HG02642 (cell line): ENCODE results near the gene ODF2L.
"Not testable (repeated sequence)": the region's sequence is repeated elsewhere in the genome, so short reads cannot be mapped to it uniquely, and the experiment has no call there.

Experiments used
- ATAC-seq: cut with Tn5 transposase; IDR thresholded peaks from one replicate; pipeline ENCODE4 v1.9.1; 2021; ENCODE audit warnings: mild to moderate bottlenecking; ENCODE audit not compliant: unreplicated experiment, poor library complexity

Gene ODF2L

DNA sequence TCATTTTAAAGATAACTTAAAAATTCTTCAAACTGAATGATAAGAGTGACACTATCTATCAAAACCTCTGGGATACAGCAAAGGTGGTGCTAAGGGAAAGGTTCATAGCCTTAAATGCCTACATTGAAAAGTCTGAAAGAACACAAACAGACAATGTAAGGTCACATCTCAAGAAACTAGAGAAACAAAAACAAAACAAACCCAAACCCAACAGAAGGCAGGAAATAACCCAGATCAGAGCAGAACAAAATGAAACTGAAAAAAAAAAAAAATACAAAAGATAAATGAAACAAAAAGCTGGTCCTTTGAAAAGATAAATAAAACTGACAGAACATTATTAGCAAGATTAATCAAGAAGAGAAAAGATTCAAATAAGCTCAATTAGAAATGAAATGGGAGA lies 6.8 kb downstream of the ODF2L start:
- ATAC-seq = peak; percentile 85

GRCh38 chr1:86388777-86389176 lies 7.3 kb downstream of the ODF2L start:
- no peak for ATAC-seq

DNA sequence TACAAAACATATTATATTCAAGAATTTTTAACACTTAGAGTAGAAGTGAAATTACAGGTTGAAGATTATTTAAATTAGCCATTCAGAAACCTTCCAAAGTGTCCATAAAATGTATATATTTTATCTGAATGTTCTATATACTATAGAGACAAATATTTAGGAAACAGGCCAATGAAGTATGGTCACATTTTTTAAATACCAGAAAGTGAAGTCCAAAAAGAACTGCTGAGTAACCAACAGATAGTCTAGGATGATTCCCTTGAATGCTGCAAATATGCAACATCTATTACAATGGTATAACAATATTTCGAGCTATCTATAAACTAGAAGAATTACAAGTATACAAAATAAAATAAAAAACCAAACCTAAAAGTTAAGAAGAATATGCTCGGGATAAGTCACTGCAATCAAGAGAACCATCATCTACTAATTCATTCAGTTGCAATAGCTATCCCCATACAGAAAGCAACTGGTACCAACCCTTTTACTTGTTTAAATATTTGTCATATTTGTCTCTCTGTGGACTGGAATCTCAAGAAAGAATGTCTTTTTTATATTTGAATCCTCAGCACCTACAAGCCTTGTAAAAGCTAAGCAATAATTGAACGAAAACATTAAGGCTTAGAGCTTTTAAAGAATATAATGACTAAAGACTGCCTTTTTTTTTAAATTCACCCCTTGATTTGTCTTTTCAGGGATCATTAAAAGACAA lies 8.1 kb downstream of the ODF2L start:
- no peak for ATAC-seq

GRCh38 chr1:86382878-86383277 lies 13.2 kb downstream of the ODF2L start:
- ATAC-seq = peak; percentile 54

- no peak for ATAC-seq
These were observed 14.9 kb downstream of the ODF2L start for GRCh38 chr1:86381223-86381622.

DNA sequence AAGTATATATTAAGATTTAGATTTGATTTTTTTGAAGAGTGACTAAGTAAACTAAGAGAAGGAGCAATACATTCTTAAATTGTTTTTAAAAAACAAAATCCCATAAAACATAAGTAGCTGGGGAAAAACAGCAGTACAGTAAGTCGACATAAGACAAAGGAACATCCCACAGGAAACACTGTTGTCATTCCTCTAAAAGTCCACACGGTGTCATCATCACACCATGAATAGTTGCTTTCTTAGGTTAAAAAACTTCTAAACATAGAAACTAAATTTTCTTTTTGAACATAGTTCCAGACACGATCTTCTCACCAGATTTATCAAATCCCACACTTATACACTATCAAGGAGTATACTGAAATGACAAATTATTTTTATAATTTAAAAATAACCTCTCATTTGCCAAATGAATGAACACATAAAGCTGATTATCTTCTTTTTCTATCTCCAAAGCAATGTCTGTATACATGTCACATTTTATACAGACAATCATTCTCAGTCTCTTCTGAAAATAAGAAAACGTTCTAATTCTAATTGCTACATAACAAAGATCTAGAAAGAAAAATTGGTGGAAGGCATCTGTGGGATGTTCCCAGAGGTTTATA lies 15.8 kb downstream of the ODF2L start:
- peak; percentile 74 for ATAC-seq

- no peak for ATAC-seq
These were observed 17.3 kb downstream of the ODF2L start for GRCh38 chr1:86378813-86379212.

GRCh38 chr1:86377341-86377740 lies 18.8 kb downstream of the ODF2L start:
- no peak for ATAC-seq

- no peak for ATAC-seq
These were observed 20.4 kb downstream of the ODF2L start for GRCh38 chr1:86375688-86376087.

GRCh38 chr1:86370601-86371022 lies 25.5 kb downstream of the ODF2L start:
- no peak for ATAC-seq

- no peak for ATAC-seq
These were observed 30.2 kb downstream of the ODF2L start for GRCh38 chr1:86365896-86366295.

DNA sequence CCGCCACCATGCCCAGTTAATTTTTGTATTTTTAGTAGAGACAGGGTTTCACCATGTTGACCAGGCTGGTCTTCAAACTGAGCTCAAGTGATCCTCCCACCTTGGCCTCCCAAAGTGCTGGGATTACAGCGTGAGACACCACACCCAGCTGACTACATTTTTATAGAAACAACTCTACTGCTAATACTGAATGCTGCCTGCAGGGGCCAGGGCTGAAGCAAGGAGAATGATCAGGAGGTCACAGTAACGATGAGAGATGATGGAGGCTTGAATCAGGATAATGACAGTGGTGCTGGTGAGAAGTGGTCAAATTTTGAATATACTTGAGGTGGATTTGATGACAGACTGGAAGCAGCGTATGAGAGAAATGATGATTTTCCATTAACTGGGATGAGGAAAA lies 33.3 kb downstream of the ODF2L start:
- no peak for ATAC-seq

- no peak for ATAC-seq
These were observed 38.3 kb downstream of the ODF2L start for GRCh38 chr1:86357796-86358195.

GRCh38 chr1:86356247-86356646 lies 39.9 kb downstream of the ODF2L start:
- ATAC-seq = no peak

GRCh38 chr1:86352086-86352485 lies 44.0 kb downstream of the ODF2L start:
- ATAC-seq = no peak

DNA sequence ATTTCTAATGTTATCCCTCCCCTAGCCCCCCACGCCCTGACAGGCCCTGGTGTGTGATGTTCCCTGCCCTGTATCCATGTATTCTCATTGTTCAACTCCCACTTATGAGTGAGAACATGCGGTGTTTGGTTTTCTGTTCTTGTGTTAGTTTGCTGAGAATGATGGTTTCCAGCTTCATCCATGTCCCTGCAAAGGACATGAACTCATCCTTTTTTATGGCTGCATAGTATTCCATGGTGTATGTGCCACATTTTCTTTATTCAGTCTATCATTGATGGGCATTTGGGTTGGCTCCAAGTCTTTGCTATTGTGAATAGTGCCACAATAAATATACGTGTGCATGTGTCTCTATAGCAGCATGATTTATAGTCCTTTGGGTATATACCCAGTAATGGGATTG lies 45.9 kb downstream of the ODF2L start:
- ATAC-seq = not testable (repeated sequence)

- ATAC-seq = no peak
These were observed 49.7 kb downstream of the ODF2L start for GRCh38 chr1:86346388-86346787.

GRCh38 chr1:86345042-86345441 lies 51.1 kb downstream of the ODF2L start:
- ATAC-seq = no peak

GRCh38 chr1:86339906-86340305 lies 56.2 kb downstream of the ODF2L start:
- no peak for ATAC-seq

DNA sequence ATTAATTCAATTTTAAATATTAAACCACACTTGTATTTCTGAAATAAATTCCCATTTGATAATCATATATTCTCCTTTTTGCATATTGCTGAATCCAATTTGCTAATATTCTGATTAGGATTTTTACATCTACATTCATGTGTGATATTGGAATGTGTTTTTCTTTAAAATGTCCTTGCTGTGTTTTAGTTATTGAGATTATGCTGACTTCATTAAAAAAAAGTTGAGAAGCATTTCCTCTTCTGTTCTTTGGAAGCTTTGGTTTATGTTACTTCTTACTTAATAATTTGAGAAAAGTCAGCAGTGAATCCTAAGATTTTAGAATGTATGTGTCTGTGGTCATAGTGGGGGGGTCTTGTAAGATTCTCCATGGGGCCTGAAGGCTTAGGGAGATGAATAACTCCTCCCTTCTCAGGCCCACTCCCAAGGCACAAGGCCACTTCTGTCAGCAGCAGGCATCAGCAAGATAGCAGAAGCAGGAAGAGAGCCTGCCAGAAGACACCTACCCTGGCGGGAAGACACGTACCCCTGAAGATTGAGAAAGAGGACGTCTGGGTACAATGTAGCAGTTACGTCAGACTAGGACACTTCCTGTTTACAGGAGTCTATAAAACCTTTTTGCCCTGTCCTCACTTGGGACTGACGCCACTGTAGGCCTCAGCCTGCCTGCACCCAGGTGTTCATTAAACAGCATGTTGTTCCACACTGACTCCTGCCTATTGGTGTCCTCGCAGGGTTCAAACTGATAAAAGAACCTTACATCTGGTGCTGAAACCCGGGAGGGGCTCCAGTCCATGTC lies 56.9 kb downstream of the ODF2L start:
- ATAC-seq = no peak

DNA sequence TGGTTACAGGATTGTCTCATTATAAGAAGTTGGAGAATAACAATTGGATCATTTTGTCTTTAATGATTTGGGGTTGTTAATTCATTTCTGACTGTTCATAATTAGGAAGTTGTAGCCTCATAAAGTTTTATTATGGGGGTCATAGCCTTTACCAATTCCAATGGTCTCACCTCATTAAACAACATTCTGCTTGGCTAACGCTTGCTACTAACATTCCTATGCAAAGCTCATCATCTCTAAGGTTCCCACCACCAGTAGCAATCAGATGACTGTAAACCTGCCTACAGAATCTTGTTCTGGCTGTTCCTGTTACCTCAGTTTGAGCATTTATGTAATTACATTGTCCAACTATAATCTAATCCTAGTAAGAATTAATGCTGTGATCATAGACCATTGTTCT lies 60.2 kb downstream of the ODF2L start:
- no peak for ATAC-seq
